ENCODE results near the gene SNPH.

SNPH gene

GRCh38 chr20:1265226-1265915 lies 723 bp upstream of the SNPH start:
- no peak for DNase-seq

- no peak for DNase-seq
Observed at GRCh38 chr20:1265916-1266166, 253 bp upstream of the SNPH start.

- DNase-seq: no peak
Observed at GRCh38 chr20:1267161-1267560, 1.1 kb downstream of the SNPH start.

GRCh38 chr20:1267809-1268374 lies 1.8 kb downstream of the SNPH start:
- no peak for DNase-seq

GRCh38 chr20:1269235-1269634 lies 3.1 kb downstream of the SNPH start:
- no peak for DNase-seq

- no peak for DNase-seq
Observed at GRCh38 chr20:1269850-1270249, 3.8 kb downstream of the SNPH start.

- no peak for DNase-seq
Observed at GRCh38 chr20:1272368-1273100, 6.4 kb downstream of the SNPH start.

- DNase-seq: no peak
Observed at GRCh38 chr20:1273366-1273765, 7.3 kb downstream of the SNPH start.

GRCh38 chr20:1274485-1275311 lies 8.6 kb downstream of the SNPH start:
- peak; percentile 99 for DNase-seq

GRCh38 chr20:1275919-1276318 lies 9.8 kb downstream of the SNPH start:
- DNase-seq: no peak

- no peak for DNase-seq
Observed at GRCh38 chr20:1277529-1278322, 11.6 kb downstream of the SNPH start.

- DNase-seq: no peak
Observed at GRCh38 chr20:1278993-1279392, 12.9 kb downstream of the SNPH start.

- DNase-seq: no peak
Observed at GRCh38 chr20:1280195-1281102, 14.4 kb downstream of the SNPH start.

- peak; percentile 89 for DNase-seq
Observed at GRCh38 chr20:1281279-1282057, 15.4 kb downstream of the SNPH start.

GRCh38 chr20:1282966-1283365 lies 16.9 kb downstream of the SNPH start:
- no peak for DNase-seq

- no peak for DNase-seq
Observed at GRCh38 chr20:1283522-1284510, 17.7 kb downstream of the SNPH start.

- DNase-seq: no peak
Observed at GRCh38 chr20:1286267-1287024, 20.4 kb downstream of the SNPH start.

- DNase-seq: no peak
Observed at GRCh38 chr20:1287306-1287705, 21.2 kb downstream of the SNPH start.

Data from NCI-H345 (cell line).